Measurements from ENCODE around the gene MSMB. TPM values are rescaled to one million over a fixed set of nuclear protein-coding genes. Genes with fewer than 3 reads are reported as not detected.
"Not testable (repeated sequence)": the region's sequence is repeated elsewhere in the genome, so short reads cannot be mapped to it uniquely, and the experiment has no call there.

Gene MSMB
- total RNA-seq, 1 donor from 2014 or later: 5.3 TPM

GRCh38 chr10:46055771-46056170 lies 9.7 kb upstream of the MSMB start:
- Histone ChIP-seq H3K27ac (no peak overlapping the region), H3K36me3 (no peaks in the 10 kb centered on the region), H3K27me3 (ENCODE audit: low read depth) (no peaks in the 10 kb centered on the region), H3K4me3 (no peak overlapping the region), H3K9me3 (no peaks in the 10 kb centered on the region), H3K4me1 (no peaks in the 10 kb centered on the region)
- TF ChIP-seq CTCF (IDR thresholded peaks at IDR 0.05): no peak
- intact Hi-C loops (cut with DNase I): no loop called here
- DNase-seq: no peak
- no peak for ATAC-seq

GRCh38 chr10:46053534-46054434 lies 7.7 kb upstream of the MSMB start:
- ATAC-seq (no peak), DNase-seq (no peak)
- Histone ChIP-seq H3K27ac (no peak overlapping the region), H3K9me3 (no peaks in the 10 kb centered on the region), H3K4me1 (no peaks in the 10 kb centered on the region), H3K27me3 (ENCODE audit: low read depth) (no peaks in the 10 kb centered on the region), H3K4me3 (no peak overlapping the region), H3K36me3 (no peaks in the 10 kb centered on the region)
- intact Hi-C loops (cut with DNase I): no loop called here
- TF ChIP-seq CTCF (IDR thresholded peaks at IDR 0.05): no peak

- DNase-seq (no peak), ATAC-seq (no peak)
- no peaks in the 10 kb centered on the region for H3K9me3 ChIP-seq
- TF ChIP-seq CTCF (IDR thresholded peaks at IDR 0.05): no peak
- H3K27me3 ChIP-seq (ENCODE audit: low read depth): no peaks in the 10 kb centered on the region
- no peak overlapping the region for H3K27ac ChIP-seq
- intact Hi-C loops (cut with DNase I): no loop called here
- no peaks in the 10 kb centered on the region for H3K36me3 ChIP-seq
- no peaks in the 10 kb centered on the region for H3K4me1 ChIP-seq
- H3K4me3 ChIP-seq: no peak overlapping the region
Observed at GRCh38 chr10:46052791-46053375, 6.8 kb upstream of the MSMB start.

GRCh38 chr10:46052057-46052790 lies 6.2 kb upstream of the MSMB start:
- Histone ChIP-seq H3K27me3 (ENCODE audit: low read depth) (no peaks in the 10 kb centered on the region), H3K27ac (no peak overlapping the region), H3K4me1 (no peaks in the 10 kb centered on the region), H3K36me3 (no peaks in the 10 kb centered on the region), H3K4me3 (no peak overlapping the region), H3K9me3 (no peaks in the 10 kb centered on the region)
- TF ChIP-seq CTCF (IDR thresholded peaks at IDR 0.05): no peak
- intact Hi-C loops (cut with DNase I): no loop called here
- ATAC-seq: peak; percentile 7 to 61
- DNase-seq: no peak

GRCh38 chr10:46050941-46051623 lies 5.0 kb upstream of the MSMB start:
- TF ChIP-seq CTCF (IDR thresholded peaks at IDR 0.05): no peak
- intact Hi-C loops (cut with DNase I): no loop called here
- no peaks in the 10 kb centered on the region for H3K36me3 ChIP-seq

GRCh38 chr10:46049497-46049831 lies 3.4 kb upstream of the MSMB start:
- H3K4me1 ChIP-seq; H3K36me3 ChIP-seq; H3K27ac ChIP-seq; ATAC-seq; H3K27me3 ChIP-seq (ENCODE audit: low read depth); H3K9me3 ChIP-seq; intact Hi-C loops (cut with DNase I); H3K4me3 ChIP-seq; DNase-seq: not testable (repeated sequence)

More at GRCh38 chr10:46050941-46051623, 5.0 kb upstream of the MSMB start:
- no peaks in the 10 kb centered on the region for H3K9me3 ChIP-seq
- no peak overlapping the region for H3K27ac ChIP-seq
- no peak overlapping the region for H3K4me3 ChIP-seq
- no peak for ATAC-seq
- no peaks in the 10 kb centered on the region for H3K27me3 ChIP-seq (ENCODE audit: low read depth)
- no peaks in the 10 kb centered on the region for H3K4me1 ChIP-seq
- no peak for DNase-seq
